GM23338 (cell line): ENCODE results near the gene LRRC27. TPM values are rescaled to one million over a fixed set of nuclear protein-coding genes. Genes with fewer than 3 reads are reported as not detected.

ENCODE experiments used
- ATAC-seq: fragments of 200-7000 bp; cut with Tn5 transposase; 3 replicates; pipeline ENCODE4 v1.9.1; 2020
- DNase-seq: peaks from one replicate; pipeline ENCODE4 v3.0.0-alpha.2; 2015; ENCODE audit warnings: low spot score
- H2AFZ ChIP-seq: fragments of 200-600 bp; sonication (generic); 2 replicates; pipeline ENCODE4 v1.8.0; 2016; ENCODE audit warnings: antibody characterized with exemption, mild to moderate bottlenecking, moderate library complexity
- H3F3A ChIP-seq: fragments of 200-600 bp; sonication (generic); replicated peaks from 2 replicates; pipeline ENCODE4 v1.8.0; 2017; ENCODE audit warnings: antibody characterized with exemption, mixed run types, low read depth
- H3K27ac ChIP-seq: fragments of 200-600 bp; sonication (generic); 2 replicates; pipeline ENCODE4 v1.6.1; 2016; ENCODE audit warnings: low read depth
- H3K27me3 ChIP-seq: fragments of 200-600 bp; sonication (generic); 2 replicates; pipeline ENCODE4 v1.8.0; 2016; ENCODE audit warnings: mild to moderate bottlenecking, mixed run types, moderate library complexity; ENCODE audit not compliant: insufficient read depth
- H3K36me3 ChIP-seq: fragments of 200-600 bp; sonication (generic); 2 replicates; pipeline ENCODE4 v1.8.0; 2016; ENCODE audit warnings: mild to moderate bottlenecking; ENCODE audit not compliant: insufficient read depth
- H3K4me1 ChIP-seq: fragments of 200-600 bp; sonication (generic); 2 replicates; pipeline ENCODE4 v1.8.0; 2016; ENCODE audit warnings: mild to moderate bottlenecking, moderate library complexity; ENCODE audit not compliant: insufficient read depth
- H3K4me2 ChIP-seq: fragments of 200-600 bp; sonication (generic); 2 replicates; pipeline ENCODE4 v1.7.1; 2017; ENCODE audit warnings: mixed run types
- H3K4me3 ChIP-seq: fragments of 200-600 bp; sonication (generic); 2 replicates; pipeline ENCODE4 v1.6.1; 2016; ENCODE audit warnings: mixed run types
- H3K79me2 ChIP-seq: fragments of 200-600 bp; sonication (generic); replicated peaks from 2 replicates; pipeline ENCODE4 v1.8.0; 2017; ENCODE audit warnings: mild to moderate bottlenecking; ENCODE audit not compliant: insufficient read depth
- H3K9me2 ChIP-seq: fragments of 200-600 bp; sonication (generic); 2 replicates; pipeline ENCODE4 v1.8.0; 2017; ENCODE audit not compliant: insufficient read depth
- H4K20me1 ChIP-seq: fragments of 200-600 bp; sonication (generic); replicated peaks from 2 replicates; pipeline ENCODE4 v1.8.0; 2017; ENCODE audit warnings: mild to moderate bottlenecking; ENCODE audit not compliant: insufficient read depth
- H3K27ac Mint-ChIP-seq: 2 replicates; pipeline ENCODE4 v1.8.0; 2020; ENCODE audit warnings: inconsistent platforms, mild to moderate bottlenecking, moderate library complexity, mixed read lengths
- H3K27me3 Mint-ChIP-seq: 3 replicates; pipeline ENCODE4 v1.8.0; 2022; ENCODE audit warnings: low read depth, mild to moderate bottlenecking, moderate library complexity, mixed read lengths, inconsistent platforms; ENCODE audit not compliant: insufficient read depth, poor library complexity
- H3K36me3 Mint-ChIP-seq: 3 replicates; pipeline ENCODE4 v1.8.0; 2021; ENCODE audit warnings: low read depth, mild to moderate bottlenecking, inconsistent platforms, moderate library complexity, mixed read lengths
- H3K4me1 Mint-ChIP-seq: 3 replicates; pipeline ENCODE4 v1.8.0; 2020; ENCODE audit warnings: mild to moderate bottlenecking, inconsistent platforms, mixed read lengths
- H3K4me3 Mint-ChIP-seq: 3 replicates; pipeline ENCODE4 v1.8.0; 2021; ENCODE audit warnings: moderate library complexity, mild to moderate bottlenecking, inconsistent platforms, mixed read lengths
- H3K9me3 Mint-ChIP-seq: 3 replicates; pipeline ENCODE4 v1.8.0; 2020; ENCODE audit warnings: moderate library complexity, mild to moderate bottlenecking, inconsistent platforms, mixed read lengths
- CREB1 ChIP-seq: fragments of 250-450 bp; sonication (Bioruptor Pico); IDR thresholded peaks from 2 replicates; pipeline ENCODE4 v1.5.0; 2020; ENCODE audit warnings: low read depth, mild to moderate bottlenecking, moderate library complexity
- CTCF ChIP-seq, 2 experiments: fragments of 200-600 bp in 1 of 2; sonication (generic) in 1 of 2; conservative IDR thresholded peaks; 2 replicates each; pipeline versions ENCODE4 v1.5.1 to v1.6.1; 2016 to 2017; ENCODE audit warnings: antibody characterized with exemption in 2 of 2, low read depth in 2 of 2, mild to moderate bottlenecking in 2 of 2, moderate library complexity in 1 of 2
- ETS1 ChIP-seq: IDR thresholded peaks from 2 replicates; pipeline ENCODE4 v1.6.1; 2016; ENCODE audit warnings: antibody characterized with exemption
- EZH2phosphoT487 ChIP-seq: fragments of 200-600 bp; sonication (generic); IDR thresholded peaks from one replicate; pipeline ENCODE4 v1.8.1; 2018; ENCODE audit warnings: antibody characterized with exemption; ENCODE audit not compliant: unreplicated experiment
- JUNB ChIP-seq: IDR thresholded peaks from one replicate; pipeline ENCODE4 v1.6.1; 2016; ENCODE audit warnings: antibody characterized with exemption; ENCODE audit not compliant: unreplicated experiment
- NANOG ChIP-seq: IDR thresholded peaks from 2 replicates; pipeline ENCODE4 v1.6.1; 2016; ENCODE audit warnings: antibody characterized with exemption, borderline replicate concordance
- STAT1 ChIP-seq: IDR thresholded peaks from one replicate; pipeline ENCODE4 v1.6.1; 2016; ENCODE audit warnings: antibody characterized with exemption; ENCODE audit not compliant: unreplicated experiment
- ZNF114 ChIP-seq: fragments of 250-450 bp; sonication (Bioruptor Pico); IDR thresholded peaks from 2 replicates; pipeline ENCODE4 v1.5.0; 2020; ENCODE audit warnings: mild to moderate bottlenecking, moderate library complexity
- ZNF331 ChIP-seq: fragments of 250-450 bp; sonication (Bioruptor Pico); IDR thresholded peaks from 2 replicates; pipeline ENCODE4 v1.5.0; 2020; ENCODE audit warnings: low read depth, mild to moderate bottlenecking, moderate library complexity
- polyA plus RNA-seq: library from polyadenylated mRNA; unstranded; fragments of >200 nt; fragmentation: Nextera tagmentation; extraction: Ambion mirVana; gene quantifications from 2 replicates; pipeline ENCODE4 v1.2.1, GENCODE V29; 2016
- total RNA-seq: library from RNA; depleted of rRNA; stranded (reverse); fragments of >200 nt; shearing (Covaris generic); gene quantifications from 2 replicates; pipeline ENCODE4 v1.2.3, GENCODE V29; 2014

LRRC27 gene
- total and polyA plus RNA-seq, 2 experiments from 2014 or later, result 2.9 to 3.5 TPM

GRCh38 chr10:132296666-132297443 lies 35.1 kb upstream of the LRRC27 start:
- no peak overlapping the region for H2AFZ ChIP-seq
- no peaks in the 10 kb centered on the region for H3K27me3 ChIP-seq
- H3K27me3 Mint-ChIP-seq, result peaks cover 24% of the 10 kb centered on the region
- H3K27ac Mint-ChIP-seq, result no peak overlapping the region
- H3K9me3 Mint-ChIP-seq, result no peaks in the 10 kb centered on the region; the same call in 2 of the 3 replicates
- H3K79me2 ChIP-seq, result no peaks in the 10 kb centered on the region
- H3K4me2 ChIP-seq, result no peak overlapping the region
- no peaks in the 10 kb centered on the region for H3K36me3 ChIP-seq
- DNase-seq, result no peak
- H3K4me1 ChIP-seq, result no peaks in the 10 kb centered on the region
- peaks cover 18% of the 10 kb centered on the region for H3K4me1 Mint-ChIP-seq
- no peaks in the 10 kb centered on the region for H3F3A ChIP-seq
- no peaks in the 10 kb centered on the region; the same call in 2 of the 3 replicates for H3K36me3 Mint-ChIP-seq
- H4K20me1 ChIP-seq, result no peaks in the 10 kb centered on the region
- H3K4me3 Mint-ChIP-seq, result no peak overlapping the region
- no peak for TF ChIP-seq ZNF331 (CRISPR knock-in tag)
- no peak for TF ChIP-seq JUNB
- TF ChIP-seq NANOG, result no peak
- no peak for TF ChIP-seq ETS1
- no peak for TF ChIP-seq EZH2phosphoT487
- TF ChIP-seq STAT1, result no peak
- TF ChIP-seq ZNF114, result no peak
- no peak for TF ChIP-seq CREB1 (CRISPR knock-in tag)
- no peaks in the 10 kb centered on the region for H3K9me2 ChIP-seq
- no peak for ATAC-seq
- no peak overlapping the region for H3K4me3 ChIP-seq
- no peak overlapping the region for H3K27ac ChIP-seq

GRCh38 chr10:132297526-132297925 lies 34.5 kb upstream of the LRRC27 start:
- H3K27me3 ChIP-seq, result no peaks in the 10 kb centered on the region
- no peaks in the 10 kb centered on the region for H3K36me3 Mint-ChIP-seq
- H3K4me3 Mint-ChIP-seq, result no peak overlapping the region; the same call in 2 of the 3 replicates
- no peak overlapping the region for H3K4me2 ChIP-seq
- H3K27me3 Mint-ChIP-seq, result peaks cover 25% of the 10 kb centered on the region
- H3K4me3 ChIP-seq, result no peak overlapping the region
- H3K79me2 ChIP-seq, result no peaks in the 10 kb centered on the region
- H3K4me1 Mint-ChIP-seq, result peaks cover 18% of the 10 kb centered on the region
- H4K20me1 ChIP-seq, result no peaks in the 10 kb centered on the region
- ATAC-seq (peak; percentile 38), DNase-seq (peak; percentile 69)
- H3K9me2 ChIP-seq, result no peaks in the 10 kb centered on the region
- no peak overlapping the region for H3K27ac ChIP-seq
- TF ChIP-seq ETS1, result no peak
- peak; percentile 20 to 50 for TF ChIP-seq CTCF (conservative IDR thresholded peaks at IDR 0.05; ENCODE audit: low read depth in 2 of 2)
- H3K36me3 ChIP-seq, result no peaks in the 10 kb centered on the region
- no peak overlapping the region for H3K27ac Mint-ChIP-seq
- no peaks in the 10 kb centered on the region; the same call in 2 of the 3 replicates for H3K9me3 Mint-ChIP-seq
- no peaks in the 10 kb centered on the region for H3F3A ChIP-seq
- H2AFZ ChIP-seq, result no peak overlapping the region
- no peaks in the 10 kb centered on the region for H3K4me1 ChIP-seq
